Astrocyte (in vitro differentiated cells and primary cell): ENCODE results near the gene STARD13. TPM values are rescaled to one million over a fixed set of nuclear protein-coding genes. Genes with fewer than 3 reads are reported as not detected.
A peak's percentile ranks its signal among the peaks of the same experiment; 100 is the strongest.

Experiments used
- DNase-seq: peaks from one replicate; pipeline ENCODE4 v3.0.0-alpha.2; 2010; ENCODE audit warnings: low read depth
- FAIRE-seq: peaks from 2 replicates; lab custom pipeline; 2011; peaks lifted over from hg19 to GRCh38; lab: Jason Lieb, UNC
- H2AFZ ChIP-seq: 2 replicates; pipeline ENCODE4 v1.6.0; 2012; ENCODE audit warnings: low read depth, low read length, inconsistent platforms
- H3K27ac ChIP-seq: 2 replicates; pipeline ENCODE4 v1.5.1; 2011; ENCODE audit warnings: low read depth, low read length, inconsistent platforms
- H3K27me3 ChIP-seq: 2 replicates; pipeline ENCODE4 v1.6.0; 2011; ENCODE audit warnings: low read length, inconsistent platforms; ENCODE audit not compliant: insufficient read depth
- H3K36me3 ChIP-seq: 2 replicates; pipeline ENCODE4 v1.5.1; 2011; ENCODE audit warnings: low read length, inconsistent platforms; ENCODE audit not compliant: insufficient read depth
- H3K4me1 ChIP-seq: 2 replicates; pipeline ENCODE4 v1.5.1; 2011; ENCODE audit warnings: low read length, inconsistent platforms; ENCODE audit not compliant: insufficient read depth
- H3K4me2 ChIP-seq: 2 replicates; pipeline ENCODE4 v1.6.0; 2012; ENCODE audit warnings: low read length, inconsistent platforms
- H3K4me3 ChIP-seq: 2 replicates; pipeline ENCODE4 v1.5.1; 2011; ENCODE audit warnings: low read depth, mild to moderate bottlenecking, low read length, inconsistent platforms; ENCODE audit not compliant: insufficient read depth
- H3K79me2 ChIP-seq: 2 replicates; pipeline ENCODE4 v1.6.0; 2012; ENCODE audit warnings: mild to moderate bottlenecking, low read length, inconsistent platforms; ENCODE audit not compliant: insufficient read depth
- H3K9ac ChIP-seq: 2 replicates; pipeline ENCODE4 v1.6.0; 2012; ENCODE audit warnings: mild to moderate bottlenecking, low read length, inconsistent platforms
- H3K9me3 ChIP-seq: 2 replicates; pipeline ENCODE4 v1.5.1; 2012; ENCODE audit warnings: low read depth, mild to moderate bottlenecking, low read length, inconsistent platforms; ENCODE audit not compliant: insufficient read depth
- H4K20me1 ChIP-seq: 2 replicates; pipeline ENCODE4 v1.6.0; 2012; ENCODE audit warnings: low read length, inconsistent platforms; ENCODE audit not compliant: insufficient read depth
- H3K27ac Mint-ChIP-seq: one replicate; pipeline ENCODE4 v1.8.0; 2021; ENCODE audit warnings: mild to moderate bottlenecking, mixed read lengths; ENCODE audit not compliant: unreplicated experiment
- H3K27me3 Mint-ChIP-seq: one replicate; pipeline ENCODE4 v1.8.0; 2021; ENCODE audit warnings: low read depth, mixed read lengths; ENCODE audit not compliant: unreplicated experiment
- H3K36me3 Mint-ChIP-seq: one replicate; pipeline ENCODE4 v1.8.0; 2021; ENCODE audit warnings: low read depth, mixed read lengths; ENCODE audit not compliant: unreplicated experiment
- H3K4me1 Mint-ChIP-seq: one replicate; pipeline ENCODE4 v1.8.0; 2021; ENCODE audit warnings: low read depth, mixed read lengths; ENCODE audit not compliant: unreplicated experiment
- H3K4me3 Mint-ChIP-seq: one replicate; pipeline ENCODE4 v1.8.0; 2021; ENCODE audit warnings: mild to moderate bottlenecking, moderate library complexity, mixed read lengths; ENCODE audit not compliant: unreplicated experiment
- H3K9me3 Mint-ChIP-seq: one replicate; pipeline ENCODE4 v1.8.0; 2021; ENCODE audit warnings: mild to moderate bottlenecking, mixed read lengths; ENCODE audit not compliant: unreplicated experiment
- CTCF ChIP-seq: IDR thresholded peaks from 2 replicates; pipeline ENCODE4 v1.5.1; 2011; ENCODE audit warnings: low read depth, mild to moderate bottlenecking, inconsistent platforms, low read length, moderate library complexity; ENCODE audit not compliant: insufficient read depth
- EZH2 ChIP-seq: IDR thresholded peaks from 2 replicates; pipeline ENCODE4 v1.6.1; 2012; ENCODE audit warnings: mild to moderate bottlenecking, low read length, inconsistent platforms; ENCODE audit not compliant: insufficient read depth
- total RNA-seq: library from RNA; stranded (reverse); gene quantifications from 2 replicates; pipeline ENCODE4 v1.2.1, GENCODE V29; 2021

Gene STARD13
- total RNA-seq, 1 donor from 2014 or later, result 30.1 TPM

GRCh38 chr13:33114146-33114545, 171.4 kb downstream of the STARD13 start:
- TF ChIP-seq CTCF (no peak), EZH2 (no peak)
- Mint-ChIP-seq H3K27ac (no peak overlapping the region), H3K4me1 (no peaks in the 10 kb centered on the region), H3K27me3 (no peaks in the 10 kb centered on the region), H3K36me3 (peaks cover 28% of the 10 kb centered on the region), H3K9me3 (no peaks in the 10 kb centered on the region), H3K4me3 (no peak overlapping the region)
- Histone ChIP-seq H3K9me3 (no peaks in the 10 kb centered on the region), H3K9ac (no peak overlapping the region), H2AFZ (no peak overlapping the region), H3K27me3 (no peaks in the 10 kb centered on the region), H3K79me2 (no peaks in the 10 kb centered on the region), H3K4me1 (peaks cover 20% of the 10 kb centered on the region), H4K20me1 (no peaks in the 10 kb centered on the region), H3K27ac (no peak overlapping the region), H3K4me3 (no peak overlapping the region), H3K36me3 (peaks cover 69% of the 10 kb centered on the region), H3K4me2 (no peak overlapping the region)
- no peak for DNase-seq
- FAIRE-seq, result no peak

- H3K4me2 ChIP-seq, result no peak overlapping the region
- Mint-ChIP-seq H3K9me3 (no peaks in the 10 kb centered on the region), H3K4me1 (no peaks in the 10 kb centered on the region), H3K27me3 (no peaks in the 10 kb centered on the region), H3K4me3 (no peak overlapping the region), H3K27ac (no peak overlapping the region), H3K36me3 (peaks cover 25% of the 10 kb centered on the region)
- DNase-seq, result no peak
- no peak overlapping the region for H3K4me3 ChIP-seq
- H4K20me1 ChIP-seq, result no peaks in the 10 kb centered on the region
- TF ChIP-seq EZH2, result no peak
- no peak for TF ChIP-seq CTCF
- peak overlapping the region; percentile 24 for H3K9ac ChIP-seq
- H3K79me2 ChIP-seq, result no peaks in the 10 kb centered on the region
- no peak overlapping the region for H2AFZ ChIP-seq
- FAIRE-seq, result no peak
- H3K9me3 ChIP-seq, result no peaks in the 10 kb centered on the region
- H3K27ac ChIP-seq, result peak overlapping the region; percentile 74
- no peaks in the 10 kb centered on the region for H3K27me3 ChIP-seq
- peaks cover 67% of the 10 kb centered on the region for H3K36me3 ChIP-seq
- peaks cover 20% of the 10 kb centered on the region for H3K4me1 ChIP-seq
Measured at GRCh38 chr13:33112766-33113165, 172.8 kb downstream of the STARD13 start.

- Mint-ChIP-seq H3K27ac (no peak overlapping the region), H3K27me3 (no peaks in the 10 kb centered on the region), H3K9me3 (no peaks in the 10 kb centered on the region), H3K4me1 (peaks cover 2% of the 10 kb centered on the region), H3K4me3 (no peak overlapping the region), H3K36me3 (peaks cover 33% of the 10 kb centered on the region)
- peaks cover 77% of the 10 kb centered on the region for H3K36me3 ChIP-seq
- no peaks in the 10 kb centered on the region for H3K27me3 ChIP-seq
- H3K27ac ChIP-seq, result peak overlapping the region; percentile 74
- no peaks in the 10 kb centered on the region for H4K20me1 ChIP-seq
- no peaks in the 10 kb centered on the region for H3K9me3 ChIP-seq
- peak overlapping the region; percentile 45 for H3K9ac ChIP-seq
- peak overlapping the region; percentile 6 for H3K4me2 ChIP-seq
- no peak overlapping the region for H3K4me3 ChIP-seq
- H3K4me1 ChIP-seq, result peaks cover 20% of the 10 kb centered on the region
- no peak for TF ChIP-seq CTCF
- TF ChIP-seq EZH2, result no peak
- no peaks in the 10 kb centered on the region for H3K79me2 ChIP-seq
- FAIRE-seq (peak; percentile 78), DNase-seq (peak; percentile 55)
- H2AFZ ChIP-seq, result no peak overlapping the region
Measured at GRCh38 chr13:33111414-33112110, 174.0 kb downstream of the STARD13 start.
